Muscle layer of colon (tissue), 2 donors: ENCODE data around the gene JMJD1C.

Experiments used
- H3K27ac ChIP-seq: one replicate; pipeline ENCODE4 v1.7.0; 2013; ENCODE audit warnings: low read depth, mild to moderate bottlenecking, low read length, moderate library complexity
- H3K27me3 ChIP-seq, 2 donors: one replicate each; pipeline ENCODE4 v1.7.0; 2013; ENCODE audit warnings: low read length in 2 of 2, mild to moderate bottlenecking in 2 of 2; ENCODE audit not compliant: insufficient read depth in 2 of 2, control insufficient read depth in 1 of 2
- H3K36me3 ChIP-seq: one replicate; pipeline ENCODE4 v1.7.0; 2013; ENCODE audit warnings: mild to moderate bottlenecking, low read length; ENCODE audit not compliant: insufficient read depth
- H3K4me1 ChIP-seq: one replicate; pipeline ENCODE4 v1.7.0; 2013; ENCODE audit warnings: mild to moderate bottlenecking, low read length; ENCODE audit not compliant: insufficient read depth
- H3K4me3 ChIP-seq, 2 donors: one replicate each; pipeline ENCODE4 v1.7.0; 2013; ENCODE audit warnings: low read length in 2 of 2, low read depth in 1 of 2, mild to moderate bottlenecking in 1 of 2, moderate library complexity in 1 of 2
- H3K9ac ChIP-seq: one replicate; pipeline ENCODE4 v1.7.0; 2013; ENCODE audit warnings: low read length
- H3K9me3 ChIP-seq: one replicate; pipeline ENCODE4 v1.7.0; 2013; ENCODE audit warnings: mild to moderate bottlenecking, low read length
- donor health status: abdominal sarcoma.
- donor health status: Adenocarcinoma of cecum.

The JMJD1C gene

GRCh38 chr10:63415640-63416244 lies 50.0 kb downstream of the JMJD1C start:
- H3K27me3 ChIP-seq, result no peaks in the 10 kb centered on the region
- no peak overlapping the region for H3K4me3 ChIP-seq
- H3K4me1 ChIP-seq, result peaks cover 29% of the 10 kb centered on the region
- no peaks in the 10 kb centered on the region for H3K36me3 ChIP-seq
- H3K27ac ChIP-seq, result no peak overlapping the region
- no peaks in the 10 kb centered on the region for H3K9me3 ChIP-seq
- H3K9ac ChIP-seq, result no peak overlapping the region

GRCh38 chr10:63414481-63415260 lies 51.1 kb downstream of the JMJD1C start:
- no peaks in the 10 kb centered on the region for H3K9me3 ChIP-seq
- no peak overlapping the region for H3K27ac ChIP-seq
- H3K27me3 ChIP-seq, result no peaks in the 10 kb centered on the region
- no peak overlapping the region for H3K4me3 ChIP-seq
- peaks cover 34% of the 10 kb centered on the region for H3K4me1 ChIP-seq
- no peaks in the 10 kb centered on the region for H3K36me3 ChIP-seq
- no peak overlapping the region for H3K9ac ChIP-seq

DNA sequence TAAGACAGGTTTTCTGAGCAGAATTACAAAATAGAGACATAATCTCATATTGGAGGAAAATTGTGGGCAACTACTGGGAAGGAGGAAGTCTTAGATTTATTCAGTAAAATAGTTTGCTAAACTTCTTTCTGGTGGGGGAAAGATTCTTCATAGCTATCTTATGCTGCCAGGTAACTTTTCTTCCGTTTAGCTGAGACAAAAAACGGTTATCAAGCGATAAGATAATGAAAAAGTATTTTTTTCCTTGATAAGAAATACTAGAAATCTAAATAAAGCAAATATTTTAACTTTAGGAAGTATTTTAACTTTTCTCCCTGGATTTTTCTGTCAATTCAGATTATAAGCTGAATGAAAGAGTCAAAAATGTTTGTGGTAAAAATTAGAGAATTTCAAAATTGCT lies 52.3 kb downstream of the JMJD1C start:
- H3K36me3 ChIP-seq, result no peaks in the 10 kb centered on the region
- H3K4me3 ChIP-seq, result no peak overlapping the region
- peaks cover 39% of the 10 kb centered on the region for H3K4me1 ChIP-seq
- no peak overlapping the region for H3K27ac ChIP-seq
- H3K27me3 ChIP-seq, result no peaks in the 10 kb centered on the region
- H3K9ac ChIP-seq, result no peak overlapping the region
- H3K9me3 ChIP-seq, result no peaks in the 10 kb centered on the region

DNA sequence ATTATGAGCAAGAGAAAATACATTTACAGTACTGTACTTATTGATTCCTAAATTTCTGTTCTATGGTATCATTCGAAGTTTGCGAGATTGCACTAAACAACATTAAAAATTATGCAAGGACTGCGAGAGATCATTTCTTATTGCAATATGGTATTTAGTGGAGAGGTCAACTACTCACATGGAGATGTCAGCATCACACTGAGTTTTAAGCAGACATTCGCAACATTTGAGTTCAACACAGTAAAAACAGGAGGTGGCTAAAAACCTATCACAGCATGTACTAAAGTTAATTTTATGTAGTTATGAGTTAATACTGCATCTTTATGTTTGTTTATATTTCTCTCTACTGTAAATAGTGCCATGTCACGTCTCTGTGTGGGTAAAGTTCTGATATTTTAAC lies 53.5 kb downstream of the JMJD1C start:
- Histone ChIP-seq H3K27ac (no peak overlapping the region), H3K36me3 (no peaks in the 10 kb centered on the region), H3K4me3 (no peak overlapping the region), H3K9me3 (no peaks in the 10 kb centered on the region), H3K27me3 (no peaks in the 10 kb centered on the region), H3K9ac (no peak overlapping the region), H3K4me1 (peaks cover 30% of the 10 kb centered on the region)

DNA sequence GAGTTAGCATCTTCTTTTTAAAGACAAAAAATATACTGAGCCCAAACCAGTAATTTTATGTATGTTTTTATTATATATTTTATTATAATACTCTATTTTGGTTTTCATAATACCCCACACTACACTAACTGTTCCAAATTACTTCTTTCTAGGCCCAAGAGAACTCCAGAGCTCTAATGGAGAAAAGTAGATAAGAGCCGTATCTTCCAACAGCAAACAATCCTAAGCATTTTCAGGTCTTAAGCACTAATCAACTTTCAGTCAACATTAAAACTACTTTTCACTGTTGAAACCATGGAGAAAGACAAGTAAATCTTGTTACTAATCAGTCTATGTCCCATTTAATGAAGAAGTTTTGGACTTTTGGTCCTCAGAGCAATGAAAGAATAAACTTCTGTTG lies 55.1 kb downstream of the JMJD1C start:
- Histone ChIP-seq H3K9me3 (no peaks in the 10 kb centered on the region), H3K36me3 (no peaks in the 10 kb centered on the region), H3K4me3 (no peak overlapping the region), H3K9ac (no peak overlapping the region), H3K27ac (no peak overlapping the region), H3K4me1 (peaks cover 15% of the 10 kb centered on the region), H3K27me3 (no peaks in the 10 kb centered on the region)

GRCh38 chr10:63409465-63410027 lies 56.2 kb downstream of the JMJD1C start:
- Histone ChIP-seq H3K9ac (no peak overlapping the region), H3K27me3 (no peaks in the 10 kb centered on the region), H3K4me1 (peaks cover 13% of the 10 kb centered on the region), H3K27ac (no peak overlapping the region), H3K9me3 (no peaks in the 10 kb centered on the region), H3K36me3 (no peaks in the 10 kb centered on the region), H3K4me3 (no peak overlapping the region)

DNA sequence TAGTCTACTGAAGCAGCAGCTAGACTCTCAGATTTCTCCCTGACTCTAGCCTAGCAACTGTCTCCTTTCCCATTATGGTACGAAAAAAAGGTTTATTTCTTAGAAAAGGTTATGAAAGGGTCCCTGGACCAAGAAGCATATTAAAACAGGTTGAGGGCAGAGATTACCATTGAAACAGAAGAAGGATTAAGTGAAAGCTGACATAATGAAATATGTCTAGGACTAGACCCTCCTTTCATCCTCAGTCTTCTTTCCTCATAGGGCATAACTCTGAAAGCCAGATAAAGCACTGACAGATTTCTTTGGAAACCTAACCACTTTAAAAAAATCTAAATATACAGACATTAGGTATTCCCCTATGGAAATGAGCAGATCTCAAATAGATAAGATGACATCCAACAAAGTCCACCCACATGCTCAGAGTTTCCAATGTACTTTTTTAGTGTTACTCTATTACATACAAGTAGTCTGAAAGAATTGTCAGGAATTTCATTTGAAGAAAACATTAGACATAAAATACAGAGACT lies 58.6 kb downstream of the JMJD1C start:
- H3K4me1 ChIP-seq, result peaks cover 13% of the 10 kb centered on the region
- no peak overlapping the region for H3K9ac ChIP-seq
- H3K27me3 ChIP-seq, result no peaks in the 10 kb centered on the region
- no peak overlapping the region for H3K27ac ChIP-seq
- no peak overlapping the region for H3K4me3 ChIP-seq
- H3K36me3 ChIP-seq, result no peaks in the 10 kb centered on the region
- no peaks in the 10 kb centered on the region for H3K9me3 ChIP-seq

- Histone ChIP-seq H3K9me3 (no peaks in the 10 kb centered on the region), H3K27ac (no peak overlapping the region), H3K9ac (no peak overlapping the region), H3K36me3 (no peaks in the 10 kb centered on the region), H3K4me3 (no peak overlapping the region), H3K27me3 (no peaks in the 10 kb centered on the region), H3K4me1 (no peaks in the 10 kb centered on the region)
These were observed 69.5 kb downstream of the JMJD1C start for GRCh38 chr10:63396133-63396761.

GRCh38 chr10:63393050-63393449 lies 72.7 kb downstream of the JMJD1C start:
- H3K4me3 ChIP-seq, result no peak overlapping the region
- no peaks in the 10 kb centered on the region for H3K27me3 ChIP-seq
- H3K9ac ChIP-seq, result no peak overlapping the region
- H3K27ac ChIP-seq, result no peak overlapping the region
- no peaks in the 10 kb centered on the region for H3K9me3 ChIP-seq
- H3K4me1 ChIP-seq, result no peaks in the 10 kb centered on the region
- H3K36me3 ChIP-seq, result no peaks in the 10 kb centered on the region

DNA sequence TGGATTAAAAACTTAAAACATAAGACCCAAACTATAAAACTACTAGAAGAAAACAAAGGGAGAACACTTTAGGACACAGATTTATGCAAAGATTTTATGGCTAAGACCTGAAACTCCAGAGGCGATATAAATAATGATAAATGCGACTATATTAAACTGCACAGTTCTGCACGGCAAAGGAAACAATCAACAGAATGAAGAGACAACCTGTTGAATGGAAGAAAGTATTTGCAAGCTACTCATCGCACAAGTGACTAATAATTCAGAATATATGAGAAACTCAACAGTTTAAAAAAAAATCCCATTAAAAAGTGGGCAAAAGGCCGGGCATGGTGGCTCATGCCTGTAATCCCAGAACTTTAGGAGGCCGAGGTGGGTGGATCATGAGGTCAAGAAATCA lies 73.6 kb downstream of the JMJD1C start:
- no peaks in the 10 kb centered on the region for H3K27me3 ChIP-seq
- H3K4me1 ChIP-seq, result no peaks in the 10 kb centered on the region
- H3K9me3 ChIP-seq, result no peaks in the 10 kb centered on the region

GRCh38 chr10:63391812-63392211 lies 74.0 kb downstream of the JMJD1C start:
- Histone ChIP-seq H3K27me3 (no peaks in the 10 kb centered on the region), H3K4me3 (no peak overlapping the region), H3K27ac (no peak overlapping the region), H3K9me3 (no peaks in the 10 kb centered on the region), H3K36me3 (no peaks in the 10 kb centered on the region), H3K4me1 (peaks cover 1% of the 10 kb centered on the region), H3K9ac (no peak overlapping the region)

More for the DNA sequence above, 73.6 kb downstream of the JMJD1C start:
- no peak overlapping the region for H3K4me3 ChIP-seq
- no peaks in the 10 kb centered on the region for H3K36me3 ChIP-seq
- H3K9ac ChIP-seq, result no peak overlapping the region
- H3K27ac ChIP-seq, result no peak overlapping the region
